HG03565 (cell line): ENCODE results near the gene NME3.
A peak's percentile ranks its signal among the peaks of the same experiment; 100 is the strongest.

Source experiments
- ATAC-seq: cut with Tn5 transposase; IDR thresholded peaks from one replicate; pipeline ENCODE4 v1.9.1; 2021; ENCODE audit warnings: mild to moderate bottlenecking, moderate library complexity; ENCODE audit not compliant: unreplicated experiment

NME3 gene

GRCh38 chr16:1781758-1782407, 10.5 kb upstream of the NME3 start:
- ATAC-seq: peak; percentile 2

DNA sequence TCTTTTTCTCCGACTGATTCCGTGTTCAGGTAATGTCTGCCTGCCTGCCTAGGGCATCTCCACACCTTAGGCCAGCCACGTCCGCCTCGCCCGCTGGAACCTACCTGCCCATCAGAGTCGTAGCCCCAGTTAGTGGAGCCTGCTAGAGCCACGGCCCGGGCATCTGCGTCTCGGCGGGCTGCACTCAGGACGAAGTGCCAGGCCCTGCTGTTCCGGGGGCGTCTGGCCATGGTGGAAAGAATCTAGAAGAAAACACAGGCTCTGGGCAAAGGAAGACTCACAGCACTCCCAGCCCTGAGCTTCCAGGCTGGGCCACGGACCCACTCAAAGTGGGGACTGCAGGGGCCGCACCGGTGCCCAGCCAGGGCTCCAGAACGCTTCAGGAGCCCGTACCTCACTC, 9.9 kb upstream of the NME3 start:
- ATAC-seq: no peak

DNA sequence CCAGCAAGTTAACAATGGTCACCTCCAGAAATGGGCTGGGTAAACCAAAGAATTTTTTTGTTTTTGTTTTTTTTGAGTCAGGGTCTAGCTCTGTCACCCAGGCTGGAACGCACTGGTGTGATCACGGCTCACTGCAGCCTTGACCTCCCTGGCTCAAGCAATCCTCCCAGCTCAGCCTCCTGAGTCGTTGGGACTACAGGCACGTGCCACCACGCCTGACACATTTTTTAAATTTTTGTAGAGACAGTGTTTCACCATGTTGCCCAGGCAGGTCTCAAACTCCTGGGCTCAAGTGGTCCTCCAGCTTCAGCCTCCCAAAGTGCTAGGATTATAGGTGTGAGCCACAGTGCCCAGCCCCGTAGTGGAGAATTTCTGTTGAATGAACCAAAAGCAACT, 9.3 kb upstream of the NME3 start:
- no peak for ATAC-seq

DNA sequence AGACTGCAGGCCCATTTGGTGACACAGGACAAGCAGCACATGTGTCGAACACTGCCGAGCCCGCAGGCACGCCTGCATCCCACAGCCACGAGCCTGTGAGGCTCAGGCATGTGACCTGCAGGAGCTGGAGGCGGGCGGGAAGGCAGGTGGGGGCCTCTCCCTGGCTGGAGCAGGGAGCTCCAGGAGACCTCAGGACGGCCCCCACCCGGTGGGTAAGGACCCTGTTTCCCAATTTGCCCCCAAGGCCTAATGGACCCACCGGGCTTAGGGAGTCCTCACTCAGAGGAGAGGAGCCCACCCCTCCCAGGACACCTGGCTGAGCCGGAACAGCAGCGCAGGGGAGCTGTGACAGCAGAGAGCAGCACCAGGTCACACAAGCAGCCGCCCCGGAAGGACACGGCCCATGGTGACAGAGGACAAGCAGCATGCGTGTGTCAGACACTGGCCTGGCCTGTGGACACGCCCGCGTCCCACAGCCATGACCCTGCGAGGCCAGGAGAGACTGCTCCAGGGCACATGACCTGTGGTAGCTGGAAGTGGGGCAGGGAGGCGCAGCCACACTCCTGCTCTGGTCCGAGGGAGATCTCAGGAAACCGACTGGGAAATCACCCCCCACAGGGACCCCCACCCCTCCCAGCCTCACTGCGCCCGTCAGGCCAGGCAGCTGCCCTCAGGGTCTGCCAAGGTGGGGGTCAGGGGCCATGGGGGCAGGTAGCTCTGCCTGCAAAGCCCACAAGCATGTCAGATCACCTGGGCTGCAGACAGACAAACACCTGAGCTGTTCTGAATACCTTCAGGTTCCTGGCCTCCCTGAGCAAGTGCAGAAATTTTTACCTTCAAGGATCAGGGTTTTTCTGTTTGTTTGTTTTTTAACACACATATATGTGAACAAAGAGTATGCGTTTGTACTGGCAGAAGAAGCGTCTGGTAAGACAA, 8.7 kb upstream of the NME3 start:
- ATAC-seq: no peak

GRCh38 chr16:1779234-1779701, 7.9 kb upstream of the NME3 start:
- ATAC-seq: no peak

DNA sequence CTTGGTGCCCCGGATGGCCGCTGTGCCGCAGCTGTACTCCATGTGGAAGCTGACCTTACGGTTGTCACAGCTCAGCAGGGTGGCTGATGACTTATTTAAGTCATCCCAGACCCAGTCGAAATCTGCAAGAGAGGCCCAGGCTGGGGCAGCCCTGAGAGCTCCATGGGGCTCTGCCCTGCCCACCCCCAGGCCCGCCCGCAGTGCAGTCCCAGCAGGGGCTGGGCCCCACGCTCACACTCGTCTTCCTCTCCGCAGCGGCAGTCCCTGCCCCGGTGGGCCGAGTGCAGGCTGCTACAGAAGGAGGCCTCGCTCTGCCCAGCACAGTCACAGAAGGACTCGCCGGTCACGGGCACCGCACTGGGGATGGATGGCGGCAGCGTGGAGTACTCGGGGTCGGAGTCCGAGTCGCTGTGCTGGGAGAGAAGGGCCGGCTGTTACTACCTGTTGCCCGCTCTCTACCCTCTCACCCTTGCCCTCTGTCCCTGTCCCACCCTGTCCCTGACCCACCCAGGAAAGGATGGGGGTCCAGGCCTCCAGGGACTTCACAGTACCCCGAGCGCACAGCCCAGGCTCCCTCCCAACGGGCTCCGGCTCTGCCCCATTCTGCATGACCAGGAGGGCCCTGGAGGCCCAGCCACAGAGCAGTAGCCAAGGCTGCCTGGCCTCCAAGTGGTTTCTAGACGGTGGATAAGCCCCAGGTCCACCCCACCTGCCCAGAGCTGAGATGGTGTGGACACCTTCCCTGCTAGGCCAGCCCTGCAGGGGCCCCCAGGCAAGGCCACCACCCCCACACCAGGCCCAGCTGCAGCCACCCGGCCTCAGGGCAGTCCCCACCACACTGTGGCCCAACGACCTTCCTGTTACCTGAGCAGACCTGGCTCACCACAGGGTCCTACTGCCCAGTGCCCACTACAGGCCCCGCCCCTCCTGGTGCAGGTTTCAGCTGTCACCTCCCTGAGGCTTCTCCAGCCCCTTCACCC, 7.1 kb upstream of the NME3 start:
- no peak for ATAC-seq

GRCh38 chr16:1777375-1778199, 6.2 kb upstream of the NME3 start:
- ATAC-seq: no peak

- no peak for ATAC-seq
Measured at GRCh38 chr16:1776991-1777374, 5.6 kb upstream of the NME3 start.

GRCh38 chr16:1776672-1776955, 5.3 kb upstream of the NME3 start:
- ATAC-seq: no peak

GRCh38 chr16:1775846-1776671, 4.7 kb upstream of the NME3 start:
- no peak for ATAC-seq

GRCh38 chr16:1775006-1775845, 3.9 kb upstream of the NME3 start:
- ATAC-seq: no peak

DNA sequence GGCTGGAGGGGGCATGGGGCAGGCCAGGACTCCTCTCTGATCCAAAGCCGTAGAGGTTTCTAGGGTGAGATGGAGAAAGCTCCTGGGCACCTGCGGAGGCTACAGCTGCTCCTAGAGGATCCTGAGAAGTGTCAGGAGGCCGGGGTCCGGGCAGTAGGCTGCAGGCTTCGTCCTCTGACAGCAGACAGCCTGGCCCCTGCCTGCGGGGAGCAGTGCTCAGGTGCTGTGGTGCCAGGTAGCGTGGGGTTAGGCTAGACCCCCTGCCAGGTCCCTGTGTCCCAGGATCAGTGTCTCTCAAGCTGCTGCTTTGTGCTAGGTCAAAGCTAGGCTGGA, 3.1 kb upstream of the NME3 start:
- no peak for ATAC-seq

- ATAC-seq: no peak
Measured at GRCh38 chr16:1773703-1774447, 2.5 kb upstream of the NME3 start.

- ATAC-seq: peak; percentile 34
Measured at GRCh38 chr16:1772908-1773702, 1.8 kb upstream of the NME3 start, which contains the start of gene MRPS34. Gene MRPS34 (minus strand): TSS chr16:1773134. CDS start chr16:1773119, 15 bp downstream.

- ATAC-seq: peak; percentile 10
Measured at GRCh38 chr16:1772362-1772907, 1.1 kb upstream of the NME3 start, which contains the start of gene EME2. Gene EME2 (plus strand): TSS chr16:1772810. CDS start chr16:1773228, 418 bp downstream.

DNA sequence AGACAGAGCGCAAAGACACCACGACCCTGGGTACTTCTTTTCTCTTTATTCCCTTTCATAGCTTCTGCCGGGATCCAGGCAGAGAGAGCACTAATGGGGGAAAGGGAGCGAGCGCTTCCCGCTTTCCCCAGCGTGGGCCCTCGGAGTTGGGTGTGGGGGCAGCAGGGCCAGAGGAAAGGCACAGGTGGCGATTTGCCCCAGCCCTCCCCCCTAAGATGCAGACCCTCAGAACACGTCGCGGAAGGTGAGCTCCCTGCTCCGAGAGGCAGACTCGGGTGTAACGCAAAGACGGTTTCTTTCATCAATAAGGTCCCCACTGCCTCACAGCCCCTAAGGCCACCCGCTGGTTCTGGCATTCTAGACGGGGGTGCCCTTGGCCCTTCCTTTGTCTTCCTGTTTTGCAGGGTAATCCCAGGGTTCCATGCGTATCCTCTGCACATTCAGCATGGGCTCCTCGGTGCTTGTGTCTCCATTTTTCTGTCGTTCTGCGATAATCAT, 570 bp upstream of the NME3 start:
- no peak for ATAC-seq
